OCI-LY1 (cell line): Measurements from ENCODE around the gene HDAC11.

Experiments used
- EZH2 ChIP-seq: fragments of 200-600 bp; sonication (generic), shearing (Covaris generic); IDR thresholded peaks from 2 replicates; pipeline ENCODE4 v1.8.0; 2017; ENCODE audit warnings: borderline replicate concordance, mixed run types, mild to moderate bottlenecking, antibody characterized with exemption, low read length, moderate library complexity, mixed read lengths
- TF ChIP-seq, protein P1 (sequence below): fragments of 200-600 bp; sonication (generic), shearing (Covaris generic); IDR thresholded peaks from 2 replicates; pipeline ENCODE4 v1.5.1; 2017; ENCODE audit warnings: mild to moderate bottlenecking, antibody characterized with exemption, low read length, moderate library complexity, mixed read lengths

DNA sequence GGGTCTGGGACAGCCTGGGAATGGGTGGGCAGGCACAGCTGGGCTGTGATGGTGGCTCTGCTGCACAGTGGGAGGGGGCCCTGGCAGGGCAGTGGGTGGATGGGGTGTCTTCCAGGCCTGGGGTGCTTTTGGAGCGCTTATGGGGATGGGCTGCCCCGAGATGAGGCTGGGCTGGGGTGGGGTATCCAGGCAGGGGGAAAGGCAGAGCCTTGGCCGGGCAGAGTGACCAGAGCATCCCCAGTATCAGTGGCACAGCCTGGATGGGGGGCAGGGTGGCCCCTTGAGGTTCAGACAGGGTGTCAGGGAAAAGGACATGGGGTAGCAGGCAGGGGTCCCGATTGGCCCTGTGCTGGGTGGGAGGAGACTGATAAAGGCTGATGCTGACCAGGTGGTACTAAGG is 26.6 kb downstream of the HDAC11 start:
- TF ChIP-seq, protein P1, sequence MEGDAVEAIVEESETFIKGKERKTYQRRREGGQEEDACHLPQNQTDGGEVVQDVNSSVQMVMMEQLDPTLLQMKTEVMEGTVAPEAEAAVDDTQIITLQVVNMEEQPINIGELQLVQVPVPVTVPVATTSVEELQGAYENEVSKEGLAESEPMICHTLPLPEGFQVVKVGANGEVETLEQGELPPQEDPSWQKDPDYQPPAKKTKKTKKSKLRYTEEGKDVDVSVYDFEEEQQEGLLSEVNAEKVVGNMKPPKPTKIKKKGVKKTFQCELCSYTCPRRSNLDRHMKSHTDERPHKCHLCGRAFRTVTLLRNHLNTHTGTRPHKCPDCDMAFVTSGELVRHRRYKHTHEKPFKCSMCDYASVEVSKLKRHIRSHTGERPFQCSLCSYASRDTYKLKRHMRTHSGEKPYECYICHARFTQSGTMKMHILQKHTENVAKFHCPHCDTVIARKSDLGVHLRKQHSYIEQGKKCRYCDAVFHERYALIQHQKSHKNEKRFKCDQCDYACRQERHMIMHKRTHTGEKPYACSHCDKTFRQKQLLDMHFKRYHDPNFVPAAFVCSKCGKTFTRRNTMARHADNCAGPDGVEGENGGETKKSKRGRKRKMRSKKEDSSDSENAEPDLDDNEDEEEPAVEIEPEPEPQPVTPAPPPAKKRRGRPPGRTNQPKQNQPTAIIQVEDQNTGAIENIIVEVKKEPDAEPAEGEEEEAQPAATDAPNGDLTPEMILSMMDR, result no peak
- TF ChIP-seq EZH2, result no peak
